Liver (tissue), 3 donors: ENCODE results near the gene PNMA8A.

Source experiments
- ATF3 ChIP-seq: IDR thresholded peaks from 2 replicates; pipeline ENCODE4 v1.6.1; 2016; ENCODE audit warnings: antibody characterized with exemption
- CTCF ChIP-seq: fragments of 150-350 bp; IDR thresholded peaks from 2 replicates; pipeline ENCODE4 v1.5.1; 2017; ENCODE audit warnings: improper control_type of control experiment, low read depth, low read length; ENCODE audit not compliant: missing input control
- FOXA1 ChIP-seq: IDR thresholded peaks from 2 replicates; pipeline ENCODE4 v1.6.1; 2016; ENCODE audit warnings: antibody characterized with exemption
- MAX ChIP-seq: IDR thresholded peaks from 2 replicates; pipeline ENCODE4 v1.6.1; 2016; ENCODE audit warnings: antibody characterized with exemption
- RAD21 ChIP-seq, 2 donors: IDR thresholded peaks; 2 replicates each; pipeline ENCODE4 v1.6.1; 2016; ENCODE audit warnings: antibody characterized with exemption in 2 of 2, mild to moderate bottlenecking in 2 of 2
- REST ChIP-seq: IDR thresholded peaks from 2 replicates; pipeline ENCODE4 v1.6.1; 2016; ENCODE audit warnings: antibody characterized with exemption, mild to moderate bottlenecking
- SP1 ChIP-seq: IDR thresholded peaks from 2 replicates; pipeline ENCODE4 v1.6.1; 2018; ENCODE audit warnings: antibody characterized with exemption, mild to moderate bottlenecking
- TAF1 ChIP-seq: conservative IDR thresholded peaks from 2 replicates; pipeline ENCODE4 v1.6.1; 2016; ENCODE audit warnings: antibody characterized with exemption, mild to moderate bottlenecking
- ZBTB33 ChIP-seq: IDR thresholded peaks from 2 replicates; pipeline ENCODE4 v1.6.1; 2016; ENCODE audit warnings: antibody characterized with exemption
- donor health status: healthy.
- donor health status: healthy.

GRCh38 chr19:46447006-46447405 lies 24.4 kb downstream of the PNMA8A start:
- TF ChIP-seq CTCF (no peak), FOXA1 (no peak), ZBTB33 (no peak), RAD21 (IDR thresholded peaks at IDR 0.05) (no peak), REST (no peak), MAX (no peak), TAF1 (no peak), ATF3 (no peak), SP1 (no peak)
